Mesothelial cell of epicardium (in vitro differentiated cells): ENCODE results near the gene TSPEAR. TPM values are rescaled to one million over a fixed set of nuclear protein-coding genes. Genes with fewer than 3 reads are reported as not detected.
"Not testable (repeated sequence)": the region's sequence is repeated elsewhere in the genome, so short reads cannot be mapped to it uniquely, and the experiment has no call there.

Experiments
- DNase-seq, 2 experiments: peaks; one replicate each; pipeline ENCODE4 v3.0.0; 2021; ENCODE audit warnings: low spot score in 2 of 2; ENCODE audit not compliant: unreplicated experiment in 2 of 2
- H3K27ac Mint-ChIP-seq: 2 replicates; pipeline ENCODE4 v1.8.0; 2021; ENCODE audit warnings: mixed read lengths
- H3K27me3 Mint-ChIP-seq: 2 replicates; pipeline ENCODE4 v1.8.0; 2021; ENCODE audit warnings: low read depth, mixed read lengths
- H3K36me3 Mint-ChIP-seq: 2 replicates; pipeline ENCODE4 v1.8.0; 2021; ENCODE audit warnings: mixed read lengths
- H3K4me1 Mint-ChIP-seq: 2 replicates; pipeline ENCODE4 v1.8.0; 2021; ENCODE audit warnings: mixed read lengths
- H3K4me3 Mint-ChIP-seq: 2 replicates; pipeline ENCODE4 v1.8.0; 2021; ENCODE audit warnings: mild to moderate bottlenecking, moderate library complexity, mixed read lengths
- H3K9me3 Mint-ChIP-seq: 2 replicates; pipeline ENCODE4 v1.8.0; 2021; ENCODE audit warnings: mixed read lengths
- total RNA-seq: library from RNA; stranded (reverse); gene quantifications from 3 replicates; pipeline ENCODE4 v1.2.1, GENCODE V29; 2021
- TF ChIP-seq, protein P1 (sequence below): fragments of 200-600 bp; sonication (generic); IDR thresholded peaks from one replicate; pipeline ENCODE4 v1.5.0; 2021; ENCODE audit warnings: antibody characterized with exemption; ENCODE audit not compliant: unreplicated experiment

The TSPEAR gene
- total RNA-seq, 1 donor from 2014 or later: 0.11 TPM

GRCh38 chr21:44647222-44647552 is 64.2 kb downstream of the TSPEAR start:
- no peaks in the 10 kb centered on the region for H3K36me3 Mint-ChIP-seq
- no peak overlapping the region for H3K4me3 Mint-ChIP-seq
- H3K27ac Mint-ChIP-seq: no peak overlapping the region
- H3K27me3 Mint-ChIP-seq: peaks cover 8% of the 10 kb centered on the region
- peak in 1 of 2 experiments; percentile 33 for DNase-seq
- peaks cover 27% of the 10 kb centered on the region for H3K9me3 Mint-ChIP-seq
- peaks cover 3% of the 10 kb centered on the region for H3K4me1 Mint-ChIP-seq
- TF ChIP-seq, protein P1, sequence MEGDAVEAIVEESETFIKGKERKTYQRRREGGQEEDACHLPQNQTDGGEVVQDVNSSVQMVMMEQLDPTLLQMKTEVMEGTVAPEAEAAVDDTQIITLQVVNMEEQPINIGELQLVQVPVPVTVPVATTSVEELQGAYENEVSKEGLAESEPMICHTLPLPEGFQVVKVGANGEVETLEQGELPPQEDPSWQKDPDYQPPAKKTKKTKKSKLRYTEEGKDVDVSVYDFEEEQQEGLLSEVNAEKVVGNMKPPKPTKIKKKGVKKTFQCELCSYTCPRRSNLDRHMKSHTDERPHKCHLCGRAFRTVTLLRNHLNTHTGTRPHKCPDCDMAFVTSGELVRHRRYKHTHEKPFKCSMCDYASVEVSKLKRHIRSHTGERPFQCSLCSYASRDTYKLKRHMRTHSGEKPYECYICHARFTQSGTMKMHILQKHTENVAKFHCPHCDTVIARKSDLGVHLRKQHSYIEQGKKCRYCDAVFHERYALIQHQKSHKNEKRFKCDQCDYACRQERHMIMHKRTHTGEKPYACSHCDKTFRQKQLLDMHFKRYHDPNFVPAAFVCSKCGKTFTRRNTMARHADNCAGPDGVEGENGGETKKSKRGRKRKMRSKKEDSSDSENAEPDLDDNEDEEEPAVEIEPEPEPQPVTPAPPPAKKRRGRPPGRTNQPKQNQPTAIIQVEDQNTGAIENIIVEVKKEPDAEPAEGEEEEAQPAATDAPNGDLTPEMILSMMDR: no peak

DNA sequence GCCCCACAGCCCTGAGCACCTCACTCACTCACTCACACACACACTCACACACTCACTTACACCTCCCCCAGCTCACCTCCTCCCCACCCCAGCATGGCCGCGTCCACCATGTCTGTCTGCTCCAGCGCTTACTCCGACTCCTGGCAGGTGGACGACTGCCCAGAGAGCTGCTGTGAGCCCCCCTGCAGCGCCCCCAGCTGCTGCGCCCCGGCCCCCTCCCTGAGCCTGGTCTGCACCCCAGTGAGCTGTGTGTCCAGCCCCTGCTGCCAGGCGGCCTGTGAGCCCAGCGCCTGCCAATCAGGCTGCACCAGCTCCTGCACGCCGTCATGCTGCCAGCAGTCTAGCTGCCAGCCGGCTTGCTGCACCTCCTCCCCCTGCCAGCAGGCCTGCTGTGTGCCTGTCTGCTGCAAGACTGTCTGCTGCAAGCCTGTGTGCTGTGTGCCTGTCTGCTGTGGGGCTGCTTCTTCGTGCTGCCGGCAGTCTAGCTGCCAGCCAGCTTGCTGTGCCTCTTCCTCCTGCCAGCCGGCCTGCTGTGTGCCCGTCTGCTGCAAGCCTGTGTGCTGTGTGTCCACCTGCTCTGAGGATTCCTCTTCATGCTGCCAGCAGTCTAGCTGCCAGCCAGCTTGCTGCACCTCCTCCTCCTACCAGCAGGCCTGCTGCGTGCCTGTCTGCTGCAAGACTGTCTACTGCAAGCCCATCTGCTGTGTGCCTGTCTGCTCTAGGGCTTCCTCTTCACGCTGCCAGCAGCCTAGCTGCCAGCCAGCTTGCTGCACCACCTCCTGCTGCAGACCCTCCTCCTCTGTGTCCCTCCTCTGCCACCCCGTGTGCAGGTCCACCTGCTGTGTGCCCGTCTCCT is 64.8 kb downstream of the TSPEAR start, which contains the start of gene KRTAP10-11:
KRTAP10-11 (plus strand) TSS at position 49 of the 856 bp plus-strand sequence; CDS start at position 94, 45 bp downstream.
- peaks cover 30% of the 10 kb centered on the region for H3K9me3 Mint-ChIP-seq
- DNase-seq: peak in 1 of 2 experiments; percentile 21
- H3K27ac Mint-ChIP-seq, H3K4me1 Mint-ChIP-seq, H3K27me3 Mint-ChIP-seq, H3K4me3 Mint-ChIP-seq, H3K36me3 Mint-ChIP-seq: not testable (repeated sequence)

GRCh38 chr21:44644878-44645277 is 66.5 kb downstream of the TSPEAR start:
- Mint-ChIP-seq H3K27ac (no peak overlapping the region), H3K4me1 (peaks cover 3% of the 10 kb centered on the region), H3K9me3 (peaks cover 37% of the 10 kb centered on the region), H3K27me3 (peaks cover 10% of the 10 kb centered on the region), H3K4me3 (no peak overlapping the region), H3K36me3 (no peaks in the 10 kb centered on the region)
- DNase-seq: no peak
- TF ChIP-seq, protein P1: no peak

GRCh38 chr21:44643741-44644310 is 67.5 kb downstream of the TSPEAR start:
- H3K4me1 Mint-ChIP-seq: peaks cover 3% of the 10 kb centered on the region
- peak in 1 of 2 experiments; percentile 16 for DNase-seq
- H3K27ac Mint-ChIP-seq: no peak overlapping the region

GRCh38 chr21:44640761-44641160 is 70.6 kb downstream of the TSPEAR start:
- Mint-ChIP-seq H3K9me3 (peaks cover 37% of the 10 kb centered on the region), H3K36me3 (no peaks in the 10 kb centered on the region), H3K27me3 (peaks cover 2% of the 10 kb centered on the region), H3K4me1 (no peaks in the 10 kb centered on the region), H3K27ac (no peak overlapping the region), H3K4me3 (no peak overlapping the region)
- DNase-seq: peak in 1 of 2 experiments; percentile 5
- TF ChIP-seq, protein P1: no peak

More at GRCh38 chr21:44643741-44644310, 67.5 kb downstream of the TSPEAR start:
- peaks cover 10% of the 10 kb centered on the region for H3K27me3 Mint-ChIP-seq
- TF ChIP-seq, protein P1: no peak
- no peaks in the 10 kb centered on the region for H3K36me3 Mint-ChIP-seq
- peaks cover 37% of the 10 kb centered on the region for H3K9me3 Mint-ChIP-seq
- no peak overlapping the region for H3K4me3 Mint-ChIP-seq

GRCh38 chr21:44639331-44639655 is 72.1 kb downstream of the TSPEAR start:
- TF ChIP-seq, protein P1: no peak
- no peak overlapping the region for H3K4me3 Mint-ChIP-seq
- no peak overlapping the region for H3K27ac Mint-ChIP-seq
- peaks cover 33% of the 10 kb centered on the region for H3K9me3 Mint-ChIP-seq
- peak in 1 of 2 experiments; percentile 31 for DNase-seq
- peaks cover 2% of the 10 kb centered on the region for H3K27me3 Mint-ChIP-seq
- no peaks in the 10 kb centered on the region for H3K4me1 Mint-ChIP-seq
- no peaks in the 10 kb centered on the region for H3K36me3 Mint-ChIP-seq

DNA sequence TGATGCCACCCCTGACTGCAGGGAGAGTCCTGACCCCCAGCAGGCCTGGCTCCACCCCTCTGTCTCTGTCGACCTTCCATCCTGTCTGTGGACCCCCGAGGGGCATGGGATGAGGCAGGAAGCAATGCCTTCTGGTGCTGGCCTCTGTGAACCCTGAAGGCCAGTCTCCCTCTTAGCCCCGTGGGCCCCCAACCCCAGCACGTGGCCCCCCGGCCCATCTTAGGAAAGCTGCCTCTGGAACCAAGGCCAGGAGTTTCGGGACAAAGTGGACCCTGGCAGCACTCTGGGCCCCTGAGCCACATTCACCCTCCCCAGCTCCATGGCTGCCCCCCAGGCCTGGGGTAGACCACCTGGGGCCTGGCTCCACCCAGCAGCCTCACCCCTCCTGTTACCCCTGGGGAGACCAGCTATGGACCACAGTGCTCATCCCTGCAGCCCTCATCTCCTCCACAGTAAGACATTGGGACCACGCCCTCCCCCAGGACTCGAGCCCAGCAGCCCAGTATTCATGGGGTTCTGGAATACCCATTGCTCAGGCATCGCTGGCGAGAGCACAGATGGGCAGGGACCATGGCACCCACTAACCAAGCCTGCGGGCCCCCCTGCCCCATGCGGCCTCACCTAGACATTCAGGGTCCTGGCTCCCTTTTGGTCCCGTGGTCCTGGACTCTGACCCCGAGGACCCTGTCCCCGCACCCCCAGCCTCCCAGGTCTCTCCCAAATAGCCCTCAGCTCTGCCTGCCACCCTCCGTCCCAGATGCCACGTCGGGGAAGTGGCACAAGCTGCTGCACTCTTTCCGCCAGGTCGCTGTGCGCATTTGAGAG is 72.7 kb downstream of the TSPEAR start:
- peak in 1 of 2 experiments; percentile 31 for DNase-seq
- not testable (repeated sequence) for H3K27ac Mint-ChIP-seq, H3K4me3 Mint-ChIP-seq, H3K27me3 Mint-ChIP-seq, H3K36me3 Mint-ChIP-seq, H3K4me1 Mint-ChIP-seq
- peaks cover 32% of the 10 kb centered on the region for H3K9me3 Mint-ChIP-seq

- not testable (repeated sequence) for H3K36me3 Mint-ChIP-seq, H3K4me1 Mint-ChIP-seq, H3K27ac Mint-ChIP-seq, H3K27me3 Mint-ChIP-seq, H3K4me3 Mint-ChIP-seq
- H3K9me3 Mint-ChIP-seq: peaks cover 32% of the 10 kb centered on the region
- DNase-seq: peak in 1 of 2 experiments; percentile 27
Measured at GRCh38 chr21:44637851-44638348, 73.5 kb downstream of the TSPEAR start.
